NCI-H2107 treated with DMSO at 0.1 percent for 48 hours (cell line): ENCODE results near the gene CTLA4.

Source experiments
- DNase-seq: peaks from one replicate; lab custom pipeline; 2025; ENCODE audit not compliant: unreplicated experiment; lab: John Stamatoyannopoulos, UW

The CTLA4 gene

GRCh38 chr2:203867561-203868200 lies at the start of gene CTLA4:
TSS of gene CTLA4 (plus strand) at chr2:203867771. CDS start at chr2:203867943, 172 bp downstream.
- peak; percentile 5 for DNase-seq

GRCh38 chr2:203818656-203819055 lies 48.9 kb upstream of the CTLA4 start:
- DNase-seq = no peak

GRCh38 chr2:203819434-203820133 lies 48.0 kb upstream of the CTLA4 start:
- DNase-seq = no peak

DNA sequence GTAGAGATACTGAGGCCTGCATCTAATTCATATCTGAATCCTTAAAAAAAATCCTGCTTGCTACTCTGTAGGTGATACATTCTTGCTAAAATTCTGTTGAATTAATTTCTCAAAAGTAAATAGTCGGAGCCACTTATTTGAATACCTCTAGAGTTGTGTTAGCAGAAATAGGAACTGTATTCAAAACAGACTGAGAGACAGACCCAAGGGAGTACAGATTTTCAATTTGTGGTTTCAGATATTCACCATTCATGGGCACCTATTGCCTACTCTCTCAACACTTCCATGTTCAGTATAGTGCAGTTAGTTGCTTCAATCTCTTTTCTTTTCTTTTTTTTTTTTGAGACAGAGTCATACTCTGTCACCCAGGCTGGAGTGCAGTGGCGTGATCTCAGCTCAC lies 46.6 kb upstream of the CTLA4 start:
- no peak for DNase-seq

GRCh38 chr2:203822240-203822639 lies 45.3 kb upstream of the CTLA4 start:
- no peak for DNase-seq

- no peak for DNase-seq
Measured at GRCh38 chr2:203823173-203823572, 44.4 kb upstream of the CTLA4 start.

GRCh38 chr2:203824057-203824456 lies 43.5 kb upstream of the CTLA4 start:
- no peak for DNase-seq

- no peak for DNase-seq
Measured at GRCh38 chr2:203824603-203825002, 43.0 kb upstream of the CTLA4 start.

DNA sequence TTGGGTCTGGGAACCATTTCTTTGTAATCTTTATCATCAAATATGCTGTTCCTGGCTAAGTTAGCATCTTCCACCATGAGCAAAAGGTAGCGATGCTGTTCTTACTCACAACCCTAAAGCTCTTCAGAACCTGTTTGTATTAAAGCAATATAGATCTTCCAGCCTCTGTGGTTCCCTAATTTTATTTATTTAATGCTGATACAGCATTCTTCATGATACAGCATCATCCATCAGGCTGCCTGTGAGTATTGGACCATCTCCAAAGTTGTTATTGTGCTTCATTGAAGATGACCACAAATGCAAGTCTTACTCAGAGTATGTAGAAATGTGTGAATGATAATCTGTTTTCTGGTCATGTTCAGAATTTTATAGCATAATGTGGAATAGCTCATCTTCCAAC lies 40.9 kb upstream of the CTLA4 start:
- DNase-seq = no peak

- DNase-seq = no peak
Measured at GRCh38 chr2:203830304-203831055, 37.1 kb upstream of the CTLA4 start.

DNA sequence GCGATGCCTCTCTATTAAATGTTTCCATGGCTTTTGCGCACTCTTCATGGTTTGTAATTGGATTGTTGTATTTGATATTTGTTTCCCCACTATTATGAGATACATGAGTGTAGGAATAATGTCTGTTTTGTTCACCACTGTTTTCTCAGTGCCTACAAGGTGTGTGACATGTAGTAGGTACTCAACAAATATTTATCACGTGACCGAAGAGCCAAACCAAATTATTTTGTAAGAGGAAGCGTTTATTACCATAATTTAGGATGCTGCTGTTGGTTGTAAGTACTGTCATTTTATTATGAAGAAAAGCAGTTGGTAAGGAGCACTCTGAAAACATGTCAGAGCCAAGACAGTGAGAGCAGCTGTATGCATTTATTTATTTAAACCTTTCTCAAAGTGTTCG lies 32.2 kb upstream of the CTLA4 start:
- no peak for DNase-seq

DNA sequence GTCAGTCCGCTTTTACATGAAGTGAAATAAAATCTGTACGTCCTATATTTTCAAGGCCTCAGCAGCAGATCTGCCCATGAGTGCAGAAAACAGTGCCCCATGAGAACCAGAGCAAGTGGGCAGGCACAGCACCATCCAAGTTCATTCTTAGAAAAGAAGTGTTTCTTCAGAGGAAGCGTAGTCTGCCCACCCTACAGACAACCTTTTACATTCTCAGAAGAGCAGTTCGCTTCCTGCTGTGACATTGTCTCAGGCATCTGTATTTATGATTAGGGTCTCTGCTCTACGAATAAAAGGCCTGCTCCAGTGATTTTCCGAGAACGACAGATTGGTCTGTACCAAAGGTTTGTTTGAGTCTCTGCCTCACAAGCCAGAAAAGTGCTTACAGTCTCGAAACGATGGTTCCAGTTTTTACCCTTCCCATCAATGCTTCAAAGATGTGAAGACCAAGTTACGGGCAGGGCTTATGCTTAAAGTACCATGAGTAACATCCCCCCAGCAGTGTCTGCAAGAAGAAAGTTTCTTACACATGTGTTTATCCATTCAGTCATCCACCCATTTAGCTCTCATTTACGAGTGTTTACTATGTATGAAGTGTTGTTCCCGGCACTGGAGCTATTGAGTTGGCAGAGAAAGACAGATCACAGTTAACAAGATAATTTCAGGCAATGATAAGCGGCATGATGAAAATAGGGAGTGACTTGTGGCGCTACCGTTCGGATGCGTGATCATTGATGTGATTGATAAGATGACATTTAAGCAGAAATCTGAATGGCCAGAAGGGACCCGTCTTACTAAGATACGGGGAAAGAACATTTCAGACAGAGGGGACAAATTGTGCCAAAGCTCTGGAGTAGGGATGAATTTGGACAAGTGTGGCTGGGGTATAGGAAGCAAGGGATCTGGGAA lies 31.4 kb upstream of the CTLA4 start:
- DNase-seq = no peak

DNA sequence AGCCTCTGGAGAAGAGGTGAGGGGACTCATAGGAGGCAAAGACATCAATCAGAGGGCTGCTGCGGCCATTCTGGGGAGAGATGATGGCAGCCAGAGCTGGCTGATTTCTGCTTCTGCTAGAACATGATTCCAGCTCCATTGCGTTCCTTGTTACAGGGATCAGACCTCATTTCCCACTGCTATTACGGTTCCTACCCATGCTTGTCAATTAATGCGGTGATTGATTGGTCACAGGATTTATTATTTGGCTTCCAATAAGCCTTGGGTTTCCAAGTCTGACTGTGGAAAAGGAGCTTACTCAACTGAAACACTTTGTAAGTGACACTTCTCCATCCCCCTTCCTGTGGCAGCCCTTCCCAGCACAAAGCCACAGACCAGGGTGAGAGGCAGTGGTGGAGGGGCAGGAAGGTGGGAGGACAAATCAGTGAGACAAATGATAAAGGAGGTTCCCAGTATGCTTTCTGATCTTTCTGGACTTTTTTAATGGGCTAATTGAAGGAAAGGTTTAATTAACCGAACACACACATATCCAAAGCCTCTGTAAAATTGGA lies 26.8 kb upstream of the CTLA4 start:
- DNase-seq = no peak

DNA sequence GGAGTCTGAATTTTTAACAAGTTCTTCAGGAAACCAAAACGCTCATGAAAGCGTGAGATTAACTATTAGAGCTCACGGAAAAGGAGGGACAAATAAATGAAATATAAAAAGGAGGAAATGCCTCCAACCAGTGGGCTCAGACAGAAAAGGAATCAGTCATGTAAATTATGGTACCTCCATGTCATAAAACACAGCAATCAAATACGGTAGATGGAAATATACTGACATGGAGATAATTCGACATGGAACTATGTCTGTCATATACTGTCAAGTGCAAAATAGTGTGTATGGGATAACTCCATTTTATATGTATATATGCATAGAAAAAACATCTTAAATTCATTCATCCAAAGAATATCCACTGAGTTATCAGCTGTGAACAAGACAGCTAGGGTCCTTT lies 25.9 kb upstream of the CTLA4 start:
- DNase-seq = no peak

DNA sequence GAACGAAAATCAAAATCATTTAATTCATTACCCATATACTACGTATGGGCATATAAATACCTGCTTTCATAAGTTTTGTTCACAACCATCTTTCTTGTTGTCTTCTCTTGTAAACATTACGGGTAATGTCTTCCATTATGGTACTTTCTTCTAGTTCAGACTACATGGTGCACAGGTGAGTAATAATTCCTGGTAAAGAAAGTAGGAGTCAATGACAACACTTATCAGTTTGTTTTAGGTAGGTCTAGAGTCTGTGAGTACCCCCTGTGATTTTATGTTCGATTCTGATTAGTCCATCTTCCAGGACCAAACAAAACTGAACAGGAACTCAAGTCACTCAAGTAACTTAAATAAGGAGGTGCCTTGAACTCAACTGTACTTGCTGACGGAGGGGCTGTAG lies 25.2 kb upstream of the CTLA4 start:
- no peak for DNase-seq

DNA sequence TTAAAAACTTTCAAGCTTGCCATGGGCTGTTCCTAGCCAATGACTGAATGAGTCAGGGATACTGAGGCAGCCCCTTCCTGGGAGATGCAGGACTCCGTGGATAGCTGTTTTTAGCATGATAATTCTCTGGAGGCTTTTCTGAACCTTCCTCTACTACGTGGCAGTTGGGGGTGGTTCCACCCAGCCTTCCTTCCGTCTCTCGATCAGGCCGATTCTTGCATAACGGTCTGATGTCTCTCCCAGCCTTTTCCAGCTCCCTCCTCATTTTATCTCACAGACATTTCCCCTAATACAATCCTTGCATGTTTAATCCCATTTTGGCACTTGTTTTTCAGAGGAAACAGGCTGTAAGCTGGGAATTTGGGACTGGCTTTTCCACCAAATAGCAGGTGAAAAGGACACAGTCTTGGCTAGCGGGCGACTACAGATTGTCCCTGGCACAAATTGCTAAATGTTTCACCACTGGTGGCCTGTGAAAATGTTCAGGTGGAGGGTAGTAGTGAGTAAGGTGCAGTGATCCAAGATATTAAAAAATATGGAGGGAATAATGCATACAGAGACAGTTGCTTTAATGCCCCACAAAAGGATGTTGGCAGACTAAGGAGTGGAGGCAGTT lies 21.0 kb upstream of the CTLA4 start:
- DNase-seq = no peak

DNA sequence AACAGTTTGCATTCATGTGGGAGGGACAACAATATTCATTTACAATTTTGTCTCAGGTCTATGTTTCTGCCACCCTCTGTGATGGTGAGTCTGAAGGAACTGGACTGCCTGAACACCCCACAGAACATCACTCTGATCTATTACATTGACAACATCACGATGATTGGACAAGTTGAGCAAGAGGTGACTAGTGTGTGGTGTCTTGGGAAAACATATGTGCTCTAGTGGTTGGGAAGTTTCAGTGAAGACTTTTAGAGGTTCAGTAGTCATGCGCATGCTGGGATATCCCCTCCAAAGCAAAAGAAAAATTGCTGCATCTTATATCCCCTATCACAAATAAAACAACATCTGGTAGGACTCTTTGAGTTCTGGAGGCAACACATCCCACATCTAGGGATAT lies 18.6 kb upstream of the CTLA4 start:
- DNase-seq = no peak

DNA sequence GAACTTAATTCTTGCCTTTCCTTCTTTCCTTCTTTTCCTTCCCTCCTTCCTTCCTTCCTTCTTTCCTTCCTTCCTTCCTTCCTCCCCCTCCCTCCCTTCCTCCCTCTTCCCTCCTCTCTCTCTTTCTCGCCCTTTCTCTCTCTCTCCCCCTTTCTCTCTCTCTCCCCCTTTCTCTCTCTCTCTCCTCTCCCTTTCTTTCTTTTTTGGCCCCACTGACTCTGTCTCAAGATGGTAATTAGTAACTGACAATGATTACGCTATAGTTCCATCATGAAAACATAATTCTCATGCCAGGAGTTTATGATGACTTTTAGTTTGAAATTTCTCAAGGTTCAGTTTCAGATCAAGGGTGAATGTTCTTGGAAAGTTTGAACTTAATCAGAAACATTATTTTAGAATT lies 14.8 kb upstream of the CTLA4 start:
- no peak for DNase-seq

- no peak for DNase-seq
Measured at GRCh38 chr2:203853271-203853670, 14.3 kb upstream of the CTLA4 start.

DNA sequence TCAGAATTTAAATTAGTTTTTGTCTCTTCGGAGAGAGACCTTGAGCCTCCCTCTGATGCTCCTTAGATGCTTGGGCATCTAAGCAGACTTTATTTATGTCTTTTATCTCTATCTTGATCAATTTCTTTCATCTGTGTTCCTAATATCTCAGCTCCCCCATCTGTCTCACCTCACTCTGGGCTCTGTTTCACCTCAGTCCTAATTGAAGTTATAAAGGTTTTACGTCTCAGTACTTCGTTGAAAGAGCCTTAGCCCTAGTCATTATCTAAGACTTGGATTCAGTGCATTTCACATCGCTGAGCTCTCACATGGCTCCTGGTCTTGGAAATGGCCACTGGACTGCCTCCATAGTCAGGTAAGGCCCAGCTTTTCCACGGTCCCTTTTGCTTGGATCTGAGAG lies 13.8 kb upstream of the CTLA4 start:
- DNase-seq = no peak
